Nephron (organoid): ENCODE measurements around the gene LRRC61.

Experiments
- H3K27ac Mint-ChIP-seq, 3 experiments: 2 replicates each; pipeline ENCODE4 v1.8.0; 2020; ENCODE audit warnings: mixed read lengths in 3 of 3, mild to moderate bottlenecking in 2 of 3, moderate library complexity in 1 of 3
- H3K27me3 Mint-ChIP-seq: 2 replicates; pipeline ENCODE4 v1.8.0; 2021; ENCODE audit warnings: low read depth, mild to moderate bottlenecking, moderate library complexity, mixed read lengths
- H3K36me3 Mint-ChIP-seq: 2 replicates; pipeline ENCODE4 v1.8.0; 2020; ENCODE audit warnings: low read depth, mixed read lengths
- H3K4me1 Mint-ChIP-seq: 2 replicates; pipeline ENCODE4 v1.8.0; 2020; ENCODE audit warnings: mixed read lengths
- H3K4me3 Mint-ChIP-seq, 3 experiments: 2 replicates each; pipeline ENCODE4 v1.8.0; 2020; ENCODE audit warnings: mild to moderate bottlenecking in 3 of 3, mixed read lengths in 3 of 3, moderate library complexity in 2 of 3
- H3K9me3 Mint-ChIP-seq: 2 replicates; pipeline ENCODE4 v1.8.0; 2020; ENCODE audit warnings: mixed read lengths
- TF ChIP-seq, protein P1 (sequence below), 3 experiments: fragments of 200-600 bp; sonication (generic); IDR thresholded peaks; one replicate each; pipeline ENCODE4 v1.5.0; 2021; ENCODE audit warnings: antibody characterized with exemption in 3 of 3; ENCODE audit not compliant: unreplicated experiment in 3 of 3

Gene LRRC61

DNA sequence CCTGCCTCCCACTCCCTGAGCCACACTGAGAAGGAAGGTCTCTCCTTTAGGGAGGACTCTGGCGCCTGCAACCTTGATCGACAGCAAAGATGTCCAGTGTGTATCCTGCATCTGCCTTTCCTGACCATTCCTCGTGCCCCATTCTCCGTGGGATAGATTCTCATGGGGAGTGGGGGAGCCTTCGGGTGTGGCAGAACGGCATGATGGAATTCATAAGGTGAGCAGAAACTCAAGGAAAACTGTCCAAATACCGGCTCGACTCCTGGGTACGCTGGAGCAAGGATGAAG lies 18.9 kb downstream of the LRRC61 start:
- Mint-ChIP-seq H3K4me3 (peak overlapping the region; percentile 80 to 85 (median 84)), H3K36me3 (no peaks in the 10 kb centered on the region), H3K9me3 (peaks cover 7% of the 10 kb centered on the region), H3K4me1 (peaks cover 37% of the 10 kb centered on the region), H3K27me3 (peaks cover 29% of the 10 kb centered on the region), H3K27ac (peak overlapping the region; percentile 64 to 78 (median 72))
- TF ChIP-seq, protein P1, sequence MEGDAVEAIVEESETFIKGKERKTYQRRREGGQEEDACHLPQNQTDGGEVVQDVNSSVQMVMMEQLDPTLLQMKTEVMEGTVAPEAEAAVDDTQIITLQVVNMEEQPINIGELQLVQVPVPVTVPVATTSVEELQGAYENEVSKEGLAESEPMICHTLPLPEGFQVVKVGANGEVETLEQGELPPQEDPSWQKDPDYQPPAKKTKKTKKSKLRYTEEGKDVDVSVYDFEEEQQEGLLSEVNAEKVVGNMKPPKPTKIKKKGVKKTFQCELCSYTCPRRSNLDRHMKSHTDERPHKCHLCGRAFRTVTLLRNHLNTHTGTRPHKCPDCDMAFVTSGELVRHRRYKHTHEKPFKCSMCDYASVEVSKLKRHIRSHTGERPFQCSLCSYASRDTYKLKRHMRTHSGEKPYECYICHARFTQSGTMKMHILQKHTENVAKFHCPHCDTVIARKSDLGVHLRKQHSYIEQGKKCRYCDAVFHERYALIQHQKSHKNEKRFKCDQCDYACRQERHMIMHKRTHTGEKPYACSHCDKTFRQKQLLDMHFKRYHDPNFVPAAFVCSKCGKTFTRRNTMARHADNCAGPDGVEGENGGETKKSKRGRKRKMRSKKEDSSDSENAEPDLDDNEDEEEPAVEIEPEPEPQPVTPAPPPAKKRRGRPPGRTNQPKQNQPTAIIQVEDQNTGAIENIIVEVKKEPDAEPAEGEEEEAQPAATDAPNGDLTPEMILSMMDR (IDR thresholded peaks at IDR 0.05; ENCODE audit: unreplicated experiment in 3 of 3) = no peak

DNA sequence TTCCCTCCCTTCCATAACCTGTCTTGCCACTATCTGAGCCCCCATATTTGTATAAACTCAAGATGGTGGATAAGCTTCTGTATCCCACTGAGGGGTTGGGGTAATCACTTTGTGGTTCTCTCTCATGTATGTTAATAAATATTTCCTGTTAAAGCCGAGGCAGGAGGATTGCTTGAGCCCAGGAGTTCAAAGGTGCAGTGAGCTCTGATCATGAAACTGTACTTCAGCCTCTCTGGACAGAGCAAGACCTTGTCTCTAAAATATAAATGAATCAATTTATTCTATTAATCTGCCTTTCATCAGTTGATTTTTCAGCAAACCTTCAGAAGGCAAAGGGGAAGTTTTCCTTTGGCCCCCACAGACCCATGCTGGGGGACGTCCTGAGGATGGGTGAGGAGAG lies 20.1 kb downstream of the LRRC61 start:
- Mint-ChIP-seq H3K27me3 (peaks cover 29% of the 10 kb centered on the region), H3K9me3 (peaks cover 7% of the 10 kb centered on the region), H3K4me3 (peak overlapping the region; percentile 28 to 70 (median 30)), H3K4me1 (peaks cover 28% of the 10 kb centered on the region), H3K27ac (peak overlapping the region in 1 of 3 experiments; percentile 60), H3K36me3 (no peaks in the 10 kb centered on the region)
- TF ChIP-seq, protein P1 (IDR thresholded peaks at IDR 0.05; ENCODE audit: unreplicated experiment in 3 of 3) = no peak

DNA sequence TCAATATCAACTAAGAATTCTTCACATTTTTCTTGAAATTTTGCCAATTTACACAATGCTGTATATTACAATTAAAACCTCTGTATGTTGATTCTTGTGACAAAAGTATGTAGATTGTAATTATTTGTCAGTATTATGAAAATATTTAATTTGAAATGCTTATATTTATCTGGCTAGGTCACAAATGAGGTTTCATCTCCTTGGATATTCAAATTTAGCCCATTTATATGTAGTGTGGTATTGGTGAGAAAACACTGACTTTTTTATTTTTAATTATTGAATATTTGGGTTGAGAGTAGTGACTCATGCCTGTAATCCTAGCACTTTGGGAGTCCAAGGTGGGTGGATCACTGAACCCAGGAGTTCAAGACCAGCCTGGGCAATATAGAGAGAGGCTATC lies 21.1 kb downstream of the LRRC61 start:
- Mint-ChIP-seq H3K27me3 (peaks cover 29% of the 10 kb centered on the region), H3K4me1 (peaks cover 22% of the 10 kb centered on the region)

DNA sequence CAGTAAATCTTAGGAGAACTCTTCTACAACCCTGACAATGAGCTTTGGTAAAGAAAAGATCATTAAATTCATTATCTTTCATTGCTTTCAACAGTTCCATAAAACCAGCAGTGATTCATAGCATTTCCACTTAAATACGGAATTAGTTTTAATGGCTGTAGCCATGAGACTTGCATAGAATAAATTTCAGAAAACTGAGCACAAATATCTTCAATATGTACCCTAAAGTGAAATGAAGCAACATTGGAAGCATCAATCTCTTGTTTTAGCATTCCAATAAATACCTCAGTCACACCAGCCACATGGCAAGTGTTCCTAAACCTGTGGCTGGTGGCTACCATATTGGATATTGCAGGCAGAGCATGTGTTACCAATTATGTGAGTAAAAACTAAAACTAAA lies 21.9 kb downstream of the LRRC61 start:
- Mint-ChIP-seq H3K9me3 (peaks cover 7% of the 10 kb centered on the region), H3K36me3 (no peaks in the 10 kb centered on the region), H3K4me3 (no peak overlapping the region), H3K27me3 (peaks cover 25% of the 10 kb centered on the region), H3K27ac (no peak overlapping the region), H3K4me1 (peaks cover 15% of the 10 kb centered on the region)
- TF ChIP-seq, protein P1 (IDR thresholded peaks at IDR 0.05; ENCODE audit: unreplicated experiment in 3 of 3) = no peak

More for the DNA sequence above, 21.1 kb downstream of the LRRC61 start:
- Mint-ChIP-seq H3K9me3 (peaks cover 7% of the 10 kb centered on the region), H3K4me3 (no peak overlapping the region), H3K36me3 (no peaks in the 10 kb centered on the region), H3K27ac (no peak overlapping the region)
- TF ChIP-seq, protein P1 (IDR thresholded peaks at IDR 0.05; ENCODE audit: unreplicated experiment in 3 of 3) = no peak

DNA sequence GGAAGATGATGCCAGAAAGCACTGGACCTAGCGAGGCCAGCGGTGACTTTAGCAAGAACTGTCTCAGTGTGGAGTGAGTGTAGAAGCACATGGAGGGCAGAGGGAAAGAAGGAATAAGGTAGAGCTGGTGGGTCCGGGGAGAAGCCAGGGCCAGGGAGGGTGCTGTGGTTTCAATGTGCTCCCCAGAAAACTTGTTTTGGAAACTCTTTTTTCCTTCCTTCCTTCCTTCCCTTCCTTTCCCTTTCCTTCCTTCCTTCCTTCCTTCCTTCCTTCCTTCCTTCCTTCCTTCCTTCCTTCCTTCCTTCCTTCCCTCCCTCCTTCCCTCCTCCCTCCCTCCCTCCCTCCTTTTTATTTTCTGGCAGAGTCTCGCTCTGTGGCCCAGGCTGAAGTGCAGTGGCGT lies 23.8 kb downstream of the LRRC61 start:
- H3K36me3 Mint-ChIP-seq = no peaks in the 10 kb centered on the region
- peaks cover 6% of the 10 kb centered on the region for H3K4me1 Mint-ChIP-seq
- H3K4me3 Mint-ChIP-seq = no peak overlapping the region
- TF ChIP-seq, protein P1 (IDR thresholded peaks at IDR 0.05; ENCODE audit: unreplicated experiment in 3 of 3) = no peak
- H3K27me3 Mint-ChIP-seq = peaks cover 19% of the 10 kb centered on the region
- peaks cover 7% of the 10 kb centered on the region for H3K9me3 Mint-ChIP-seq
- H3K27ac Mint-ChIP-seq = no peak overlapping the region

DNA sequence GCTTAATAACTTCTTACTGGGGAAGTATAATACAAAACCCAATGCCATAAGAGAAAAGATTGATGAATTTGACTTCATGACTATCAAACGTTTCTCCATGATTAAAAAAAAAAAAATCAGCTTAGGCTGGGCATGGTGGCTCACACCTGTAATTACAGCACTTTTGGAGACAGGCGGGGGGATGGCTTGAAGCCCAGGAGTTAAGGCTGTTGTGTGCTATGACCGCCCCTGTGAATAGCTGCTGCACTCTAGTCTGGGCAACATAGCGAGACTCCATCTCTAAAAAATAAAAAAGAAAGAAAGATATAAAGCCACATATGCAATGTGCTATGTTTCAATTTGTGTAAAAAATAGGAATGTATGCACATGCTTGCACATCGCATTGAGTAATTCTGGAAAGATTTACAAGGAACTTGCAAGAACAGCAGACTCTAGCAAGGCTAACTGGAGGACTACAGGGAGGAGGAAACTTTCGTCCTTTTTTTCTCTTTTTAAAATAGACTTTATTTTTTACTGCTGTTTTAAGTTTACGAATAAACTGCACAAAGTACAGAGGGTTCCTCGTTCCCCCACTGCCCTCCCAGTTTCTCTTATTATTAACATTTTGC lies 28.5 kb downstream of the LRRC61 start:
- Mint-ChIP-seq H3K4me3 (no peak overlapping the region), H3K4me1 (no peaks in the 10 kb centered on the region), H3K9me3 (no peaks in the 10 kb centered on the region), H3K36me3 (no peaks in the 10 kb centered on the region), H3K27ac (no peak overlapping the region), H3K27me3 (peaks cover 3% of the 10 kb centered on the region)
- TF ChIP-seq, protein P1 (IDR thresholded peaks at IDR 0.05; ENCODE audit: unreplicated experiment in 3 of 3) = no peak
